ENCODE data around the gene ZNF618.

Gene ZNF618

DNA sequence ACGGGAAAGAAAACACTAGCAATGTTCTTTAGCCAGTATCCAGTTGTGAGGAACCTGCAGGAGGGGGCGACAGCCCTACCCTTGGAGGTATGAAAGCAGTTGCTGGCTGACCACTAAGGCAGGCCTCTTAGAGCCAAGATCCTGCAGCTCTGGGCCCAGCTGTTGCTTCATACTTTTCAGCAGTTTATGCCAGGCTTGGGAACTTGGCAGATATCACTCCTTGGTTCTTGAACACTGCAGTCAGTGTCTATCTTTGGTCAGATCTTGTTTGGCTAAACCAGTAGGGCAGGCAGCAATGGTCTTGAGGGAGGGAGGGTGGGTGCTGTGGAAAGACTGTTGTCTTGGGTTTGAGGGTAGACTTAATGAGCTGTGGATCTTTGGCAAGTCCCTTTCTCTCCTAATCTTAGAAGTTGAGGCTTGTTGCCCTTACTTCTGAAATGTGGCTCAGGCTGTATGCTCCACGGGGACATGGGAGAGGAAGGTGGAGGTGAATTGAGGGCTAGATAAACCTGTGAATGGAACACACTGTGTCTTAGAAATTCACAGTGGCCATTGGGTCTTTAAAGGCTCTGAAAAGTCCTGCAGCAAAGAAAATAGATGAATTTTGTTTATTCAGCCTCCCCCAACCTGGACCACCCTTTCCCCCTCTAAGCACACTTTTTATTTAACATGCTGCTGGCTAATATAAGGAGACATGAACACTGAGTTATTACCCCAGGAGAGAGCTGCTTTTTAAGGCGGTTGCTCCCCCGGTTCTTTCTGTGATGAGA, 37.5 kb downstream of the ZNF618 start:
- Histone ChIP-seq H3K9me3 (ENCODE audit: low read length) (no peaks in the 10 kb centered on the region), H3K9ac (ENCODE audit: low read length) (no peak overlapping the region), H3K27ac (ENCODE audit: low read depth, low read length) (no peak overlapping the region), H3K4me1 (ENCODE audit: insufficient read depth, low read length) (peaks cover 24% of the 10 kb centered on the region), H3K36me3 (ENCODE audit: insufficient read depth, low read length) (no peaks in the 10 kb centered on the region), H3K4me3 (ENCODE audit: low read depth in 1 of 2, low read length in 2 of 2) (no peak overlapping the region), H3K27me3 (ENCODE audit: control insufficient read depth in 1 of 2, insufficient read depth in 2 of 2, low read length in 2 of 2) (no peaks in the 10 kb centered on the region)

DNA sequence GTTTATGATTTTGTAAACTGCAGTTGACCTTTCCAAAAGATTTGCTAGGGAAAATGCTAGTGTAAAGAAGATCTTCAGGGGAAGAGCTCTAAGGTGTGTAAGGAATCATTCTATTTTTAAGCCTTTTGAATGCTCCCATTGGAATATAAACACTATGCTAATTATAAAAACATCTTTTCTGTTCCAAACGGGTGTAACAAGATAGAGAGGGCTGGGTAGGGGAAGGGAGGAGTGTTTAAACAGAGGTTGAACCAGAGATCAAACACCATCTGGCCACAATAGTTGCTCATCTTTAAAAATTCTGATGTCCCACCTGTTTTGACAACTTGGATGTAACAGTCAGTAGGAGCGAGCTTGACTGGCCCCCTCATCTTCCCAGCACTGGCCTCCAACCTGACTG, 38.4 kb downstream of the ZNF618 start:
- H3K9me3 ChIP-seq (ENCODE audit: low read length): no peaks in the 10 kb centered on the region
- no peaks in the 10 kb centered on the region for H3K27me3 ChIP-seq (ENCODE audit: control insufficient read depth in 1 of 2, insufficient read depth in 2 of 2, low read length in 2 of 2)
- H3K4me1 ChIP-seq (ENCODE audit: insufficient read depth, low read length): peaks cover 29% of the 10 kb centered on the region
- H3K9ac ChIP-seq (ENCODE audit: low read length): no peak overlapping the region
- H3K27ac ChIP-seq (ENCODE audit: low read depth, low read length): no peak overlapping the region
- H3K36me3 ChIP-seq (ENCODE audit: insufficient read depth, low read length): no peaks in the 10 kb centered on the region
- H3K4me3 ChIP-seq (ENCODE audit: low read depth in 1 of 2, low read length in 2 of 2): no peak overlapping the region

DNA sequence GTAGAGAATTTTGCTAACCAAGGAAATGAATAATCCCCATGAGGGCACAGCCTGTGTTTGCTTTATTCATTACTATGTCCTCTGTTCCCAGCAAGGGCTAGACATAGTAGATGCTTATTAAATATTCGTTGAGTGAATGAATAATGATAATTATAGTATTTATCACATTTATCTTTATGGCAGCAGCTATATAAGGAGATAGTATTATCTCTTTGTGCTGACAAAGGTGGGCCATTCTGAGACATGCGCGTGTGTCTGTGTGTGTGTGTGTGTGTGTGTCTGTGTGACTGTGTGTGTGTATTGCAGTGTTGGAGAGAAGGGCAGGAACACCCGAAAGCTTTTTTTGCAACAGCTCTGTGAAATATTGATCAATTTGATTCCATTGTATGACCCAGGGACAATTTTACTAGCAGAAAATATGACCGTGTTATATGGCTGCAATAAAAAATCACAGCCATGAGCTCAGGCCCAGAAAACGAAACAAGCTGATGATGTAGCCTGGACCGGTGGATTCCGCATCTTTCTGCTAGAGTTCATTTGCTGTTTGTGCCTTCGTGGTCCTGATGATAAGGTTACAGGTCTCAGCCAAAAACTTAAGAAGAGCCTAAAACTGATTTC, 39.8 kb downstream of the ZNF618 start:
- Histone ChIP-seq H3K27ac (ENCODE audit: low read depth, low read length) (no peak overlapping the region), H3K9ac (ENCODE audit: low read length) (no peak overlapping the region)

DNA sequence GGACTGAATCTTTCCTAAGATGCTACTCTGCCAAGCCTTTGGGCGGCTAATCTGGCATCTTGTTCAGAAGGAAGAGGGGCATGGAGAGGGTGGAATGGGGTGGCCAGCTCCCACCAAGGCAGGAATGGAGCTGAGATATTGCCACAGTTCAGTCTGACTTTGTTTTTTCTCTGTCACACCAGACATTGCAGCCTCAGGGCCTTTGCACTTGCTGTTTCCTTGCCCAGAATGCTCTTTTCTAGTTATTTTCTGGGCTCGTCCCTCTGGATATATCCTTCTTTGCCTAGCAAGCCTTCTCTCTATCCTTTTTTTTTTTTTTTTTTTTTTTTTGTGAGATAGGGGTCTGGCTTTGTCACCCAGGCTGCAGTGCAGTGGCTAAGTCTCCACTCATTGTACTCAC, 40.8 kb downstream of the ZNF618 start:
- H3K27ac ChIP-seq (ENCODE audit: low read depth, low read length): no peak overlapping the region
- no peaks in the 10 kb centered on the region for H3K36me3 ChIP-seq (ENCODE audit: insufficient read depth, low read length)
- no peak overlapping the region for H3K9ac ChIP-seq (ENCODE audit: low read length)
- H3K4me1 ChIP-seq (ENCODE audit: insufficient read depth, low read length): peaks cover 29% of the 10 kb centered on the region
- no peaks in the 10 kb centered on the region for H3K27me3 ChIP-seq (ENCODE audit: control insufficient read depth in 1 of 2, insufficient read depth in 2 of 2, low read length in 2 of 2)
- H3K9me3 ChIP-seq (ENCODE audit: low read length): no peaks in the 10 kb centered on the region
- H3K4me3 ChIP-seq (ENCODE audit: low read depth in 1 of 2, low read length in 2 of 2): no peak overlapping the region

More for the DNA sequence above, 39.8 kb downstream of the ZNF618 start:
- no peaks in the 10 kb centered on the region for H3K9me3 ChIP-seq (ENCODE audit: low read length)
- H3K27me3 ChIP-seq (ENCODE audit: control insufficient read depth in 1 of 2, insufficient read depth in 2 of 2, low read length in 2 of 2): no peaks in the 10 kb centered on the region
- H3K4me3 ChIP-seq (ENCODE audit: low read depth in 1 of 2, low read length in 2 of 2): no peak overlapping the region
- no peaks in the 10 kb centered on the region for H3K36me3 ChIP-seq (ENCODE audit: insufficient read depth, low read length)
- H3K4me1 ChIP-seq (ENCODE audit: insufficient read depth, low read length): peaks cover 29% of the 10 kb centered on the region

DNA sequence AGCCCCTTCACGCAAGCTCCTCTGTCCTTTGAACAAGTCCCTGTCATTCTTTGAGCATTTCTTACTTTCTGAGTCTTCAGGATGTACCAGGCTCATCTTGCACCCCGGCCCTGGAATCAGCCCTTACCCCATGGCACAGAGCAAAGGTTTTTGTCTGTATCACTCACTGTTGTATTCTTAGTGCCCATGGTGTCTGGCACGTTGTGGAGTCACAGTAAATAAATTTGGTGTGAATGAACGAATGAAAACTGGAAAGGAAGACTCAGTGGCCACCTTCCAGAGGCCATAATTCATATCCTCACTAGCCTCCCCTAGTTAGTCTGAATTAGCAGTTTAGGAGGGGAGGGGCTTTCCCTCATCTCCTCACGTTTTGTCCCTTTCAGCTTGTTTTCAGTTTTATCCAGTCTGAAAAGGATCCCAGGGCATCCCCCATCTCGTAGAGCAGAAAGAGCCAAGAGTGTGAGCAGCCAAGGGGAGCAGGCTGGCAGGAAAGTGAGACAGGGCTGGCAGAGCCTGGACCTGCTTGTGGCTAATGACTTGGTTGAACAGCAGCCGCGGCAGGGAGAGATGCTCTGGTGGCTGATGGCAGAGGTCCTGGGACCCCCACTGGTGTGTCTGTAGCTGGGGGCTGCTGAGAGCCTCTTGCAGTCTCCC, 42.7 kb downstream of the ZNF618 start:
- H3K9me3 ChIP-seq (ENCODE audit: low read length): no peaks in the 10 kb centered on the region
- H3K4me1 ChIP-seq (ENCODE audit: insufficient read depth, low read length): peaks cover 17% of the 10 kb centered on the region
- no peak overlapping the region for H3K9ac ChIP-seq (ENCODE audit: low read length)
- no peak overlapping the region for H3K27ac ChIP-seq (ENCODE audit: low read depth, low read length)
- H3K36me3 ChIP-seq (ENCODE audit: insufficient read depth, low read length): no peaks in the 10 kb centered on the region
- H3K27me3 ChIP-seq (ENCODE audit: control insufficient read depth in 1 of 2, insufficient read depth in 2 of 2, low read length in 2 of 2): no peaks in the 10 kb centered on the region
- H3K4me3 ChIP-seq (ENCODE audit: low read depth in 1 of 2, low read length in 2 of 2): no peak overlapping the region

DNA sequence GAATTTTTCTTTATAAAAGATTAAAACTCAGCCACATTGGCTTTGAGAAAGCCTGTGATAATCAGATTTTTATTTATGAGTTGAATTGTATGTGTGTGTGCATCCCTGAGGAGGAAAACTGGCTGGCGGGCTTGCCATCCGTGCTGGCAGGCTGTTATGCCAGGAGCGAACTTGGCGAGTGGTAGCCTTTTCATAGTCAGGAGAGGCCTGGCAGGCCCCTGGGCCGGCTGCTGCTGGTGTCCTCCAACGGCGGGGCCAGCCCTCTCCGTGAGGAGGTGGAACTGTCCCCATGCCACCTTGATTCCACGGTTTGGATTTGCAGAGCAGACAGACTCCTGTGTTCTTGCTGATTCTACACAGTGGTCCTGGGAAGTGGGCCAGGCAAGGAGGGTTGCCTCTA, 43.3 kb downstream of the ZNF618 start:
- no peaks in the 10 kb centered on the region for H3K36me3 ChIP-seq (ENCODE audit: insufficient read depth, low read length)
- H3K9ac ChIP-seq (ENCODE audit: low read length): no peak overlapping the region
- H3K4me1 ChIP-seq (ENCODE audit: insufficient read depth, low read length): peaks cover 12% of the 10 kb centered on the region
- no peaks in the 10 kb centered on the region for H3K27me3 ChIP-seq (ENCODE audit: control insufficient read depth in 1 of 2, insufficient read depth in 2 of 2, low read length in 2 of 2)
- no peak overlapping the region for H3K27ac ChIP-seq (ENCODE audit: low read depth, low read length)
- no peak overlapping the region for H3K4me3 ChIP-seq (ENCODE audit: low read depth in 1 of 2, low read length in 2 of 2)
- H3K9me3 ChIP-seq (ENCODE audit: low read length): no peaks in the 10 kb centered on the region

DNA sequence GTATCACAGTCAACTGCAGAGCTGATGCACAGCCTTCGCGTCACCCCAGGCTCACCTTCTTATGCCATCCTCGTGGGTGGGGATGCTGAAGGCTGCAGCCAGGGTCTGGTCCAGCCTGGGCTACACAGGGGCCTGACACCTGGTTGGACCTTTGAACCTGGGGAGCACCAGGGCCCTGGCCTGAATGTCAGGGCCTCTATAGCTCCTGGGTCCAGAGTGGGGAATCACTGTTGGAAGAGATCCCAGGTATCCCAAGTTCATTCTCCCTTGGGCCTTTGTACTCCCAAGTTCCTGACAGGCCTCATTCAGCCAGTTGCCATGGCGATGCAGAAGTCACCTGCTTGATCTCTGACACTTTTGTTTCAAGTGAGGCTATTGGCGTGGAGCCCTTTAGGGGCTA, 43.8 kb downstream of the ZNF618 start:
- Histone ChIP-seq H3K27ac (ENCODE audit: low read depth, low read length) (no peak overlapping the region), H3K4me3 (ENCODE audit: low read depth in 1 of 2, low read length in 2 of 2) (no peak overlapping the region), H3K9me3 (ENCODE audit: low read length) (no peaks in the 10 kb centered on the region), H3K27me3 (ENCODE audit: control insufficient read depth in 1 of 2, insufficient read depth in 2 of 2, low read length in 2 of 2) (no peaks in the 10 kb centered on the region), H3K36me3 (ENCODE audit: insufficient read depth, low read length) (no peaks in the 10 kb centered on the region), H3K4me1 (ENCODE audit: insufficient read depth, low read length) (peaks cover 7% of the 10 kb centered on the region), H3K9ac (ENCODE audit: low read length) (no peak overlapping the region)

DNA sequence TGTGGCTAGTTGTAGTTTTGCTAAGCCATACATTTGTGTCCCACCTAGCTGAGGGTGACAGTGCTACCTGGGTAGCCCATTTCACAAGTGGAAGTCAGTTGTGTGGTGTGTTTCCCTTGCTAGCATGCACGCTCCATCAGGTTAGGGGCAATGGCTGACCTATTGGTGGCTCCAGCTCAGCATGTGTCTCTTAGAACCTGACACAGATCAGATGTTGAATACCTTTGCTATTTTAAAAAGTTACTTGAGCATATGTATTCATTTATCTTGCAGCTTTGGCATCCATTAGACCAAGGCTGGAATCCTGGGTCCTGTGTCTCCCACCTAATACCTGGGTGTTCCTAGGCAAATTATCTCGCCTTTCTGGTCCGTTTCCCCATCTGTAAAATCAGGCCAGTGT, 44.8 kb downstream of the ZNF618 start:
- no peaks in the 10 kb centered on the region for H3K27me3 ChIP-seq (ENCODE audit: control insufficient read depth in 1 of 2, insufficient read depth in 2 of 2, low read length in 2 of 2)
- no peak overlapping the region for H3K4me3 ChIP-seq (ENCODE audit: low read depth in 1 of 2, low read length in 2 of 2)
- H3K9me3 ChIP-seq (ENCODE audit: low read length): no peaks in the 10 kb centered on the region
- H3K9ac ChIP-seq (ENCODE audit: low read length): no peak overlapping the region
- H3K27ac ChIP-seq (ENCODE audit: low read depth, low read length): no peak overlapping the region
- H3K4me1 ChIP-seq (ENCODE audit: insufficient read depth, low read length): peaks cover 6% of the 10 kb centered on the region
- no peaks in the 10 kb centered on the region for H3K36me3 ChIP-seq (ENCODE audit: insufficient read depth, low read length)

DNA sequence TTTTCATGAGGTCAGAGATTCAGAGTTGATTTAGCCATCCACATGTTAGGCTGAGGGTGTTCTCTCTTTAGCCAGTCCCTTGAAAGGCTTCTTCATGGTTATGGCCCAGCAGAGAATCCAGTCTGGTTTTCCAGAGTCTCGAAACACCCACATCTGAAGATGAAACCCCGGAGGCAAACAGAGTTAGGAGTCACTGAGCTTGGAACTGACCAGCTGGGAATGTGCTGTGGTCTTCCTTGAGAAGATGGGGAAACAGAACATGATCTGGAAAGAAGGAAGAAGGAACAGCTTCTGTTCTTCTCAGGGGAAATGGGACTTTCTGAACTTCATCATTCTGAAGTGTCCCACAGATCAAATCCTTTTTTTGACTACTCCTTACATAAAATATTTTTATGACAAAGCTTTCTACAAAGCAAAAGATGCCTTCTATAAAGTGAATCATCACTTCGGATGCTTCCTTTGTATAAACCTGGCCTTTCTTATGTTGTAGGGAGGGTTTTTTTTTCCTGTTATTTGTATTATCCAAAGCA, 45.4 kb downstream of the ZNF618 start:
- Histone ChIP-seq H3K4me1 (ENCODE audit: insufficient read depth, low read length) (peaks cover 6% of the 10 kb centered on the region), H3K27me3 (ENCODE audit: control insufficient read depth in 1 of 2, insufficient read depth in 2 of 2, low read length in 2 of 2) (no peaks in the 10 kb centered on the region), H3K36me3 (ENCODE audit: insufficient read depth, low read length) (no peaks in the 10 kb centered on the region), H3K27ac (ENCODE audit: low read depth, low read length) (no peak overlapping the region), H3K9me3 (ENCODE audit: low read length) (peaks cover 2% of the 10 kb centered on the region), H3K4me3 (ENCODE audit: low read depth in 1 of 2, low read length in 2 of 2) (no peak overlapping the region), H3K9ac (ENCODE audit: low read length) (no peak overlapping the region)

DNA sequence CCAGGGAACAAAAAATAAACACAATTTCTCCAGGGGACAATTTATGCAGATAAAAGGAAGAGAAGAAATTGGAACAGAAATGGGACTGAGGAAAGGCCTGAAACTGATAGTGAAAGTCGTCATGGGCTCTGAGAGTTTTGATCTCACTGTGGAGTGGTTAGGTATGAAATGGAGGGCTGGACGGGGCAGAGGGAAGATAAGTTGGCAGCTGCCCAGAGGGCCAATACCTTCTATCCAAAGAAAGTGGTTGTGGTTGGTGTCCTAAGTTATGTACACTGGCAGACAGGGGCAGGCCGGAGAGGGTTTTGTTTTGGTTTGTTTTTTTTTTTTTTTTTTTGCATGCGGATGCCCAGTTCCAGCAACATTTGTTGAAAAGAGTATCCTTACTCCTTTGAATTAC, 46.1 kb downstream of the ZNF618 start:
- Histone ChIP-seq H3K27me3 (ENCODE audit: control insufficient read depth in 1 of 2, insufficient read depth in 2 of 2, low read length in 2 of 2) (no peaks in the 10 kb centered on the region), H3K27ac (ENCODE audit: low read depth, low read length) (no peak overlapping the region), H3K9ac (ENCODE audit: low read length) (no peak overlapping the region), H3K9me3 (ENCODE audit: low read length) (peaks cover 4% of the 10 kb centered on the region), H3K4me1 (ENCODE audit: insufficient read depth, low read length) (peaks cover 6% of the 10 kb centered on the region), H3K4me3 (ENCODE audit: low read depth in 1 of 2, low read length in 2 of 2) (no peak overlapping the region), H3K36me3 (ENCODE audit: insufficient read depth, low read length) (no peaks in the 10 kb centered on the region)

DNA sequence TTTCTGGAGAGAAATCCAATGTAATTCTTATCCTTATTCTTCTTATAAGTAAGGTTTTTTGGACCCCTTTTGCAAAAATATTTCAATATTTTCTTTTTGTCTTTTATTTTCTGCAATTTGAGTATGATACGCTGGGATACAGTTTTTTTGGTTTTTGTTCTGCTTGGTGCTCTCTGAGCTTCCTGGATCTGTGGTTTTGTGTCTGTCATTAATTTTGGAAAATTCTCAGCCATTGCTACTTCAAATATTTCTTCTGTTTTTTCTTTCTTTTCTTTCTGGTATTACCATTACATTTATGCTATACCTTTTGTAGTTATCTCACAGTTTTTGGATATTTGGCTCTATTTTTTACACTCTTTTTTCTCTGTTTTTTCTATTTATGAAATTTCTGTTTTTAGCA, 50.1 kb downstream of the ZNF618 start:
- H3K27me3 ChIP-seq (ENCODE audit: control insufficient read depth in 1 of 2, insufficient read depth in 2 of 2, low read length in 2 of 2): no peaks in the 10 kb centered on the region
- H3K9ac ChIP-seq (ENCODE audit: low read length): no peak overlapping the region
- no peaks in the 10 kb centered on the region for H3K4me1 ChIP-seq (ENCODE audit: insufficient read depth, low read length)
- H3K27ac ChIP-seq (ENCODE audit: low read depth, low read length): no peak overlapping the region
- peaks cover 4% of the 10 kb centered on the region for H3K9me3 ChIP-seq (ENCODE audit: low read length)
- H3K4me3 ChIP-seq (ENCODE audit: low read depth in 1 of 2, low read length in 2 of 2): no peak overlapping the region
- H3K36me3 ChIP-seq (ENCODE audit: insufficient read depth, low read length): no peaks in the 10 kb centered on the region
